ENCODE results near the gene PHC3.
"Not testable (repeated sequence)": the region's sequence is repeated elsewhere in the genome, so short reads cannot be mapped to it uniquely, and the experiment has no call there.

The PHC3 gene

GRCh38 chr3:170180908-170181885 lies at the start of gene PHC3:
Gene PHC3, minus strand, starts transcription at chr3:170181733. Its CDS starts 18 bp downstream, at chr3:170181715.
- in situ Hi-C loops (cut with MboI; ENCODE audit: low pct_unique_long_range_greater_than_20kb, low sequenced_read_pairs) = no loop called here
- DNase-seq = peak; percentile 95

GRCh38 chr3:170228093-170228766 lies 46.7 kb upstream of the PHC3 start:
- no peak for DNase-seq
- in situ Hi-C loops (cut with MboI; ENCODE audit: low pct_unique_long_range_greater_than_20kb, low sequenced_read_pairs) = no loop called here

GRCh38 chr3:170226426-170226960 lies 45.0 kb upstream of the PHC3 start:
- in situ Hi-C loops (cut with MboI; ENCODE audit: low pct_unique_long_range_greater_than_20kb, low sequenced_read_pairs) = no loop called here

GRCh38 chr3:170225166-170225565 lies 43.6 kb upstream of the PHC3 start:
- in situ Hi-C loops (cut with MboI; ENCODE audit: low pct_unique_long_range_greater_than_20kb, low sequenced_read_pairs) = no loop called here

More at GRCh38 chr3:170226426-170226960, 45.0 kb upstream of the PHC3 start:
- no peak for DNase-seq

GRCh38 chr3:170222647-170223541 lies 41.4 kb upstream of the PHC3 start:
- DNase-seq = peak; percentile 43
- in situ Hi-C loops (cut with MboI; ENCODE audit: low pct_unique_long_range_greater_than_20kb, low sequenced_read_pairs) = no loop called here

More at GRCh38 chr3:170225166-170225565, 43.6 kb upstream of the PHC3 start:
- no peak for DNase-seq

- in situ Hi-C loops (cut with MboI; ENCODE audit: low pct_unique_long_range_greater_than_20kb, low sequenced_read_pairs) = no loop called here
- DNase-seq = peak; percentile 96
Measured at GRCh38 chr3:170221924-170222646, 40.6 kb upstream of the PHC3 start, which contains the start of gene PRKCI. Gene PRKCI, plus strand, starts transcription at chr3:170222424. Its CDS starts 246 bp downstream, at chr3:170222670.

GRCh38 chr3:170220871-170221270 lies 39.3 kb upstream of the PHC3 start:
- DNase-seq = no peak

GRCh38 chr3:170219850-170220249 lies 38.3 kb upstream of the PHC3 start:
- DNase-seq = no peak
- in situ Hi-C loops (cut with MboI; ENCODE audit: low pct_unique_long_range_greater_than_20kb, low sequenced_read_pairs) = no loop called here

More at GRCh38 chr3:170220871-170221270, 39.3 kb upstream of the PHC3 start:
- in situ Hi-C loops (cut with MboI; ENCODE audit: low pct_unique_long_range_greater_than_20kb, low sequenced_read_pairs) = no loop called here

- DNase-seq = no peak
- in situ Hi-C loops (cut with MboI; ENCODE audit: low pct_unique_long_range_greater_than_20kb, low sequenced_read_pairs) = no loop called here
Measured at GRCh38 chr3:170211668-170212067, 30.1 kb upstream of the PHC3 start.

GRCh38 chr3:170207717-170208116 lies 26.2 kb upstream of the PHC3 start:
- no peak for DNase-seq
- in situ Hi-C loops (cut with MboI; ENCODE audit: low pct_unique_long_range_greater_than_20kb, low sequenced_read_pairs) = no loop called here

GRCh38 chr3:170206164-170206762 lies 24.7 kb upstream of the PHC3 start:
- DNase-seq; in situ Hi-C loops (cut with MboI; ENCODE audit: low pct_unique_long_range_greater_than_20kb, low sequenced_read_pairs): not testable (repeated sequence)

- no peak for DNase-seq
- in situ Hi-C loops (cut with MboI; ENCODE audit: low pct_unique_long_range_greater_than_20kb, low sequenced_read_pairs) = no loop called here
Measured at GRCh38 chr3:170205302-170205701, 23.8 kb upstream of the PHC3 start.

- in situ Hi-C loops (cut with MboI; ENCODE audit: low pct_unique_long_range_greater_than_20kb, low sequenced_read_pairs) = no loop called here
- no peak for DNase-seq
Measured at GRCh38 chr3:170204509-170204908, 23.0 kb upstream of the PHC3 start.

- in situ Hi-C loops (cut with MboI; ENCODE audit: low pct_unique_long_range_greater_than_20kb, low sequenced_read_pairs) = no loop called here
- DNase-seq = no peak
Measured at GRCh38 chr3:170204023-170204472, 22.5 kb upstream of the PHC3 start.

- no peak for DNase-seq
- in situ Hi-C loops (cut with MboI; ENCODE audit: low pct_unique_long_range_greater_than_20kb, low sequenced_read_pairs) = no loop called here
Measured at GRCh38 chr3:170203457-170203856, 21.9 kb upstream of the PHC3 start.

GRCh38 chr3:170201527-170201926 lies 20.0 kb upstream of the PHC3 start:
- DNase-seq = no peak
- in situ Hi-C loops (cut with MboI; ENCODE audit: low pct_unique_long_range_greater_than_20kb, low sequenced_read_pairs) = no loop called here

GRCh38 chr3:170200987-170201386 lies 19.5 kb upstream of the PHC3 start:
- no peak for DNase-seq
- in situ Hi-C loops (cut with MboI; ENCODE audit: low pct_unique_long_range_greater_than_20kb, low sequenced_read_pairs) = no loop called here

GRCh38 chr3:170196833-170197232 lies 15.3 kb upstream of the PHC3 start:
- in situ Hi-C loops (cut with MboI; ENCODE audit: low pct_unique_long_range_greater_than_20kb, low sequenced_read_pairs) = no loop called here
- DNase-seq = no peak

Measured in KBM-7 (cell line).